Neutrophil (primary cell): Measurements from ENCODE around the gene ELK1.
"Not testable (repeated sequence)": the region's sequence is repeated elsewhere in the genome, so short reads cannot be mapped to it uniquely, and the experiment has no call there.

ENCODE experiments used
- H3K27ac ChIP-seq: fragments of 200-600 bp; sonication (generic); 2 replicates; pipeline ENCODE4 v1.5.1; 2016; ENCODE audit warnings: mild to moderate bottlenecking, moderate library complexity
- H3K27me3 ChIP-seq: fragments of 200-600 bp; sonication (generic); 2 replicates; pipeline ENCODE4 v1.6.0; 2016; ENCODE audit warnings: mild to moderate bottlenecking
- H3K36me3 ChIP-seq: fragments of 200-600 bp; sonication (generic); 2 replicates; pipeline ENCODE4 v1.5.1; 2017
- H3K4me1 ChIP-seq, 2 experiments: fragments of 200-600 bp in 1 of 2; sonication (generic) in 1 of 2; 1 replicate in 1 of 2; 2 replicates in 1 of 2; pipeline versions ENCODE4 v1.5.1 to v1.6.1; 2013 to 2016; ENCODE audit warnings: low read depth in 1 of 2, low read length in 1 of 2, mild to moderate bottlenecking in 1 of 2, moderate library complexity in 1 of 2; ENCODE audit not compliant: control insufficient read depth in 1 of 2, insufficient read depth in 1 of 2
- H3K4me3 ChIP-seq, 2 experiments: fragments of 200-600 bp in 1 of 2; sonication (generic) in 1 of 2; 1 replicate in 1 of 2; 2 replicates in 1 of 2; pipeline ENCODE4 v1.5.1; 2013 to 2016; ENCODE audit warnings: low read depth in 1 of 2, low read length in 1 of 2, mild to moderate bottlenecking in 1 of 2, moderate library complexity in 1 of 2
- H3K9me3 ChIP-seq: fragments of 200-600 bp; sonication (generic); 2 replicates; pipeline ENCODE4 v1.5.1; 2016
- CTCF ChIP-seq: fragments of 200-600 bp; sonication (generic); IDR thresholded peaks from 2 replicates; pipeline ENCODE4 v1.5.1; 2016; ENCODE audit warnings: antibody characterized with exemption

Gene ELK1

GRCh38 chrX:47605024-47605423 is 45.3 kb downstream of the ELK1 start:
- H3K36me3 ChIP-seq = no peaks in the 10 kb centered on the region
- no peaks in the 10 kb centered on the region for H3K27me3 ChIP-seq
- TF ChIP-seq CTCF = no peak
- no peak overlapping the region for H3K4me3 ChIP-seq
- no peaks in the 10 kb centered on the region for H3K9me3 ChIP-seq
- H3K4me1 ChIP-seq = peaks cover 12 to 20% of the 10 kb centered on the region in 2 experiments
- H3K27ac ChIP-seq = no peak overlapping the region

- not testable (repeated sequence) for H3K36me3 ChIP-seq, H3K9me3 ChIP-seq, H3K4me3 ChIP-seq, H3K4me1 ChIP-seq, H3K27ac ChIP-seq, H3K27me3 ChIP-seq
These were observed 47.2 kb downstream of the ELK1 start for GRCh38 chrX:47603125-47603524.

GRCh38 chrX:47597222-47597621 is 53.1 kb downstream of the ELK1 start:
- Histone ChIP-seq H3K27ac (no peak overlapping the region), H3K4me3 (no peak overlapping the region), H3K9me3 (no peaks in the 10 kb centered on the region), H3K4me1 (no peaks in the 10 kb centered on the region), H3K36me3 (no peaks in the 10 kb centered on the region), H3K27me3 (no peaks in the 10 kb centered on the region)
- TF ChIP-seq CTCF = no peak

- Histone ChIP-seq H3K27me3 (no peaks in the 10 kb centered on the region), H3K4me3 (no peak overlapping the region), H3K4me1 (no peaks in the 10 kb centered on the region), H3K36me3 (no peaks in the 10 kb centered on the region), H3K9me3 (no peaks in the 10 kb centered on the region), H3K27ac (no peak overlapping the region)
- no peak for TF ChIP-seq CTCF
These were observed 54.1 kb downstream of the ELK1 start for GRCh38 chrX:47596256-47596655.

- no peaks in the 10 kb centered on the region for H3K9me3 ChIP-seq
- H3K4me3 ChIP-seq = no peak overlapping the region
- no peak overlapping the region for H3K27ac ChIP-seq
- no peaks in the 10 kb centered on the region for H3K36me3 ChIP-seq
- no peaks in the 10 kb centered on the region for H3K4me1 ChIP-seq
- TF ChIP-seq CTCF = no peak
- H3K27me3 ChIP-seq = no peaks in the 10 kb centered on the region
These were observed 54.6 kb downstream of the ELK1 start for GRCh38 chrX:47595716-47596251.

DNA sequence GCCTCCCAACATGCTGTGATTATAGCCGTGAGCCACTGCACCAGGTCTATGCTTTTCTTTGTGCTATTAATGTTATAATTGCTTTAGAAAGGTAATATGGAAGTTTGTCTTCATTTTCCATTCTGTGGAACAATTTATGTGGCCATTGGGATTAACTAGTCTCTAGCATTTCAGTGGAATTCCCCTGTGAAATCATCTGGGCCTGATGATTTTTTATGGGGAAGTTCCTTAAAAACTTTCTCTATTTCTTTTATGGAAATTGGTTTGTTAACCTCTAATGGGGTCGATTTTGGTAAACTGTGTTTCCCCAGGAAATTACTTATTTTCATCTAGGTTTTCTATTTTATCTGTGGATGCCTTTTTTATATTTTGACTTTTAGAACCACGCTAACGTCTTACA is 56.8 kb downstream of the ELK1 start:
- Histone ChIP-seq H3K27ac (no peak overlapping the region), H3K4me3 (no peak overlapping the region), H3K27me3 (no peaks in the 10 kb centered on the region), H3K36me3 (no peaks in the 10 kb centered on the region), H3K9me3 (no peaks in the 10 kb centered on the region), H3K4me1 (no peaks in the 10 kb centered on the region)
- TF ChIP-seq CTCF = no peak
